ENCODE results near the gene TSHZ2. TPM values are rescaled to one million over a fixed set of nuclear protein-coding genes. Genes with fewer than 3 reads are reported as not detected.

The TSHZ2 gene
- total RNA-seq, 1 experiment from 2014 or later = 0.07 TPM

DNA sequence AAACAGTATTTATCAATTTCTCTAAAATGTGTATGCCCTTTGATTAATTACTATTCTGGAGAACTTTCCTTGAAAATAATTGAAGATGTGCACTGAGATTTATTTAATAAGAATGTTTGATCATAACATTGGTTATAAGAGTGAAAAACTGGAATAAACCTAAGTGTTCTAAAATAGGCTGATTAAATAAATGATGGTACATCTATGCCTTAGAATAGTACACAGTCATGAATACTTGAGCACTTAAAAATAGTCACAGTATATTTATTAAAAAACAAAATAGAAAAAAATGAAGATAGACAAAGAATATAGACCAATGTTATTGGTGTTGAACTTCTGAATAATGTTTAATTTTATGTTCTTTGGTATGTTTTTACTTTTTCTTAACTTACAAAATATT lies 528.5 kb downstream of the TSHZ2 start:
- Histone ChIP-seq H3K9me3 (ENCODE audit: control insufficient read depth, low read depth, low read length) (no peaks in the 10 kb centered on the region), H3K4me2 (ENCODE audit: insufficient read depth, insufficient read length, low read length) (no peak overlapping the region), H3K27ac (ENCODE audit: insufficient read length, low read depth, low read length) (no peak overlapping the region), H3K56ac (ENCODE audit: insufficient read length, low read depth, low read length) (no peak overlapping the region), H3K27me3 (ENCODE audit: insufficient read depth, low read length) (no peaks in the 10 kb centered on the region), H4K20me1 (ENCODE audit: control insufficient read depth, insufficient read depth, insufficient read length) (no peaks in the 10 kb centered on the region), H4K91ac (ENCODE audit: insufficient read length, low read depth, low read length) (no peak overlapping the region), H4K5ac (ENCODE audit: insufficient read length, low read depth, low read length) (no peak overlapping the region), H3K9ac (ENCODE audit: extremely low read depth, insufficient read length, low read length) (no peak overlapping the region), H2AFZ (ENCODE audit: low read length) (no peak overlapping the region), H3K79me2 (ENCODE audit: insufficient read depth, low read length) (no peaks in the 10 kb centered on the region), H2BK15ac (ENCODE audit: low read depth, low read length) (no peak overlapping the region), H4K8ac (replicated peaks; ENCODE audit: insufficient read length, low read depth, low read length) (no peak overlapping the region), H3K79me1 (ENCODE audit: insufficient read depth, low read depth, low read length, poor library complexity, severe bottlenecking) (no peaks in the 10 kb centered on the region), H2BK12ac (ENCODE audit: insufficient read length, low read depth, low read length) (no peak overlapping the region), H3K23ac (ENCODE audit: insufficient read length, low read depth, low read length) (no peak overlapping the region), H2BK120ac (ENCODE audit: low read depth, low read length, poor library complexity, severe bottlenecking) (no peak overlapping the region), H3K23me2 (ENCODE audit: insufficient read length, low read depth, low read length, poor library complexity, severe bottlenecking) (no peaks in the 10 kb centered on the region), H2BK20ac (ENCODE audit: low read depth, low read length, poor library complexity, severe bottlenecking) (no peak overlapping the region), H3T11ph (ENCODE audit: low read length) (no peak overlapping the region), H2BK5ac (ENCODE audit: insufficient read length, low read length) (no peak overlapping the region), H2AK5ac (ENCODE audit: insufficient read length, low read length) (no peak overlapping the region), H3K14ac (ENCODE audit: insufficient read depth, low read length) (no peak overlapping the region), H3K18ac (ENCODE audit: insufficient read length, low read depth, low read length) (no peak overlapping the region), H3K4ac (ENCODE audit: low read depth, low read length) (no peak overlapping the region), H3K4me1 (ENCODE audit: insufficient read depth, low read length) (no peaks in the 10 kb centered on the region)
- Mint-ChIP-seq H3K9me3 (peaks cover 2% of the 10 kb centered on the region in 2 experiments; a peak in 4 of 5 replicates), H3K27me3 (ENCODE audit: low read depth) (no peaks in the 10 kb centered on the region), H3K4me1 (peaks cover under 1 to 16% of the 10 kb centered on the region in 2 experiments; a peak in 3 of 4 replicates), H3K4me3 (no peak overlapping the region), H3K27ac (no peak overlapping the region), H3K36me3 (ENCODE audit: insufficient read depth in 1 of 3, low read depth in 3 of 3) (peaks cover 0 to 42% (median 28%) of the 10 kb centered on the region in 3 experiments; a peak in 5 of 7 replicates)
- no peak for DNase-seq
- TF ChIP-seq, protein P1, sequence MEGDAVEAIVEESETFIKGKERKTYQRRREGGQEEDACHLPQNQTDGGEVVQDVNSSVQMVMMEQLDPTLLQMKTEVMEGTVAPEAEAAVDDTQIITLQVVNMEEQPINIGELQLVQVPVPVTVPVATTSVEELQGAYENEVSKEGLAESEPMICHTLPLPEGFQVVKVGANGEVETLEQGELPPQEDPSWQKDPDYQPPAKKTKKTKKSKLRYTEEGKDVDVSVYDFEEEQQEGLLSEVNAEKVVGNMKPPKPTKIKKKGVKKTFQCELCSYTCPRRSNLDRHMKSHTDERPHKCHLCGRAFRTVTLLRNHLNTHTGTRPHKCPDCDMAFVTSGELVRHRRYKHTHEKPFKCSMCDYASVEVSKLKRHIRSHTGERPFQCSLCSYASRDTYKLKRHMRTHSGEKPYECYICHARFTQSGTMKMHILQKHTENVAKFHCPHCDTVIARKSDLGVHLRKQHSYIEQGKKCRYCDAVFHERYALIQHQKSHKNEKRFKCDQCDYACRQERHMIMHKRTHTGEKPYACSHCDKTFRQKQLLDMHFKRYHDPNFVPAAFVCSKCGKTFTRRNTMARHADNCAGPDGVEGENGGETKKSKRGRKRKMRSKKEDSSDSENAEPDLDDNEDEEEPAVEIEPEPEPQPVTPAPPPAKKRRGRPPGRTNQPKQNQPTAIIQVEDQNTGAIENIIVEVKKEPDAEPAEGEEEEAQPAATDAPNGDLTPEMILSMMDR (conservative IDR thresholded peaks at IDR 0.05) = no peak

Data from H9 (cell line).